HG02981 (cell line): ENCODE measurements around the gene CCNYL1.
A peak's percentile ranks its signal among the peaks of the same experiment; 100 is the strongest.

Experiments used
- ATAC-seq: cut with Tn5 transposase; IDR thresholded peaks from one replicate; pipeline ENCODE4 v1.9.1; 2021; ENCODE audit warnings: mild to moderate bottlenecking, moderate library complexity; ENCODE audit not compliant: unreplicated experiment

CCNYL1 gene

GRCh38 chr2:207763303-207763917, 52.0 kb downstream of the CCNYL1 start:
- ATAC-seq: no peak

DNA sequence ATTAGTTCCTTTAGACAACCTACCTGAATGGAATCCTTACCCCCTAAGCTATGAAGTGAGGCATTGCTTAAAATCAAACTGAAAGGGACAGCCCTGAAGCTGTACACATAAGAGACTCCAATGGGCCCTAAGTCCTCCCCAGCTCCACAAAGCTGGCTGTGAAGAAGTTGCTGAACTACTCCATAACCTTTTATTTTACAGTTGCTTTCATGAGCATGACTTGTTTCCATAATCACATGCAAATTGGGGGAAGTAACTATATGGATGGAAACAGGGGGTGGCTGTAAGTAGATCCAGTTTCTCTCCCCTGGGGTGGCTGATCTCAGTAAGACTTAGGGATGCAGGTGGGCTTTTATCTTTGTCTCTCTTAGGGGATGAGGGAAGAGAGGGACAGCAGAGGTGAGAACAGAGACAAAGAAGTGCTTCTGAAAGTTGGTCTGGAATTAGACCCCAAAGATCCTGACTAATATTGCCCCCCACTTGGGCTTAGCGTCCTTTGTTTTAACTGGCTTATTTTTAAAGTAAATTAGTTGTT, 52.7 kb downstream of the CCNYL1 start:
- no peak for ATAC-seq

DNA sequence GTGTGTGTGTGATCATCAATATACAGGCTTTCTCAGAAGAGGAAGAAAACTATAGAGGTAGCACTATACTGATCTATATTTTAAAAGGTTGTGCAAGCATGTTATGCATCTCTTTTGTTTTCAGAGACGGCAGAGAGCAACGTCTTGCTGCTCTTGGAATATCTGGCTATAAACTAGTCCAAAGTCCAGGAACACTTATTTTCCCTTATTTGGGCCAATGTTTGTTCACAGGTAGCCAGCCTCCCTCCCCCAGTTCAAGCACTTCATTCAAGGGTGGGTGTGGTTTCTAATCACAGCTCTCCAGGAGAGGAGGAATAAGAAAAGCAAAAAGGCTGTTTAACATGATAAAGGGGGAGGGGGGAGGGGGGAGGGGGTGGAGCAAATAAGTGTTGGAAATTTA, 54.1 kb downstream of the CCNYL1 start:
- no peak for ATAC-seq

GRCh38 chr2:207766041-207766551, 54.7 kb downstream of the CCNYL1 start:
- no peak for ATAC-seq

- ATAC-seq: no peak
Observed at GRCh38 chr2:207766697-207767460, 55.4 kb downstream of the CCNYL1 start.

DNA sequence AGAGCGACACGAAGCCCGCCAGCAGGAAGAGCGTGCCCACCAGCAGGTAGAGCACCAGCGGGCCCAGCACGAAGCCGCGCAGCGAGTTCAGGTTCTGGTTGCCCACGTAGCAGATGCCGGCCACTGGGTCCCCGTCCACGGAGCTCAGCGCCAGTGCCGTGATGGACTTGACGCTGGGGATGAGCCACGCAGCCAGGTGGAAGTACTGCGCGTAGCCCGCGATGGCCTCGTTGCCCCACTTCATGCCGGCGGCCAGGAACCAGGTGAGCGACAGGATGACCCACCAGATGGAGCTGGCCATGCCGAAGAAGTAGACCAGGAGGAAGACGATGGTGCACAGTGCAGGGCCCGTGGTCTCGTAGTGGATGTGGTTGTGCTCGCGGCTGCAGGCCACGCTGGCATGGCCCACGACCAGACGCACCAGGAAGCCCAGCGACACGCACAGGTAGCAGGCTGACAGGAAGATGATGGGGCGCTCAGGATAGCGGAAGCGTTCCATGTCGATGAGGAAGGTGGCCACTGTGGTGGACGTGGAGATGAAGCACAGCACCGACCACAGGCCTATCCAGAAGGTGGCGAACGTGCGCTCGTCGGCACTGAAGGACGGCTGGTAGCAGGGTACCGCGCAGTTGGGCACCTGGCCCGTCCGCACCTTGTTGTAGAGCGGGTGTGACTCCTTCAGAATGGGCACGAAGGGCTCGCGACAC, 56.2 kb downstream of the CCNYL1 start:
- no peak for ATAC-seq

- no peak for ATAC-seq
Observed at GRCh38 chr2:207768168-207768865, 56.9 kb downstream of the CCNYL1 start.

DNA sequence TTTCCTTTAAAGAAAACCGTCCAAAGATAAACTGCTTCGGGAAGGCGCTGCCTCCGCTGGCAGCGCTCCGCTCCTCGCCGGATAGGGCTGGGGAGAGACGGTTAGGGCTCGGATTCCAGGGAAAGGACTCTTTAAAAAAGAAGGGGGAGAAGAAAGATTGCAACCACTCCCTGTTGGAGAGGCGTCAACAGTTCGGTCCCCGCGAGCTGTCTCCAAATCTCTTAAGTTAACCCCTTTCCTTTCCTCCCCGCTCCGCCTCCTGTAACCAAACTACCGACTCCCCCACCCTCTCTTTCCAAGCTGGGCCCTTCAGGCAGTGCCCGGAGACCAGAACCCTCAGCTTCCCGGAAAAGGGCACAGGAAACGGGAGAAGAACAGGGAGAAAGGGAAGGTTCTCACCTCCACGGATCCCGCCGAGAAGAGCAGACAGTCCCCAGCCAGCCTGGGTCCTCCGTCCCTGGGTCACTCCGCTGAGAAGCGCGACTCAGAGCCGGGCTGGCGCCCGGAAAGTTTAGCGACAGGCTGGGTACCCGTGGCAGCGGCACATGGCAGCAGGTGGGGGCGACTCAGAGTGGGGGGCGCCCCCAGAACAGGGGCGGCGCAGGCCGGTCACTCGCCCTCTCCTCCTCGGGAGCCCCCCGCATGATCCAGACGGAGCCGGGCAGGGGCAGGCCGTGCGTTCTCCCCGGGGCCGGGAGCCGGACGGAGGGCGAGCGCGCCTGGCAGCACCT, 57.6 kb downstream of the CCNYL1 start:
- ATAC-seq: peak; percentile 6

DNA sequence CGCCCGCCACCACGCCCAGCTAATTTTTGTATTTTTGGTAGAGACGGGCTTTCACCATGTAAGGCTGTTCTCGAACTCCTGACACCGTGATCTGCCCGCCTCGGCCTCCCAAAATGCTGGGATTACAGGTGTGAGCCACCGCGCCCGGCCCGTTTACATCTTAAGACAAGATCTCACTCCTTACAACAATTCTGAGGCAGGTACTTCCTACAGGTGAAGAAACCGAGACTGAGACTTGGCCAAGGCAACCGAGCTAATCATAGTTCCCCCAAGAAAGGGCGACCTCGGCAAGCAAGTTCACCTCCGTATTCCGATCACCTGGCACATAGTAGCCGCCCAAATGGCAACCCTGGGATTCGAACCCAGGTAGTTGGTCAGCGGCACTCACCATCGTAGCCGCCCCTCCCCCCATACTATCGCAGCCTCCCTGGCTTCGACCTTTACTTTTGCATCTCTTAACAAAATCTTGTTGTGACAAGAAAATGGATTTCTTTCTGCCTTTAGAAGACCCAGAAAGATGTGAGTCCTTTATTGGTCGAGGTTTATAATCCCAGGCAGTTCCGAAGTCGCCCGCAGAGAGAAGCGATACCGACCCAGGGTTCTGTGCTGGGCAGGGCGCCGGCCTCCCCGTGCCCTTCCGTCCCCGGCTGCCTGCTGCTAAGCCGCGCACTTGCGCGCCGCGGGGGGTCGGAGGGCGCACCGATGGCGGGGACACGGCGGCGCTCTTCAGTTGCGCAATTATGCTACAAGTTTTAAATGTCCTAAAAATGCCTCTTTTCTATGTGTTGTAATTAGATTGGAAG, 59.4 kb downstream of the CCNYL1 start:
- ATAC-seq: no peak

DNA sequence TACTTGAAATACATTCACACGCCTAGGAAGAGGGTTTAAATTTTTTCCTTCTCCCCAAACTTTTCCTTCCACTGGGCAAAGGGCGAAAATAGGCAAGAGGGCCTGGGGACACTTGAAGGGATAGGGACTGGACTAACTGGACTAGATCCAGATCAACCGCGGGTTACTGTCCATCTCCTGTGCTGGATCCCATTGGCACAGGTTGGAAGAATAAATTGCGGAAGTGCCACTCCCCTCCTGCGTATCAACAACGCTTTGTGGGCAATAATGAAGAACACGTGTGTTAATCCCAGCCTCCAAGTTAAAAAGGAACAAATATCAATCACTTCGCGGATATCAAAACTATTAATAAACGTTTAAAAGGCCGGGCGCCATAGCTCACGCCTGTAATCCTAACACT, 60.0 kb downstream of the CCNYL1 start:
- no peak for ATAC-seq

GRCh38 chr2:207772081-207772843, 60.8 kb downstream of the CCNYL1 start:
- ATAC-seq: no peak

DNA sequence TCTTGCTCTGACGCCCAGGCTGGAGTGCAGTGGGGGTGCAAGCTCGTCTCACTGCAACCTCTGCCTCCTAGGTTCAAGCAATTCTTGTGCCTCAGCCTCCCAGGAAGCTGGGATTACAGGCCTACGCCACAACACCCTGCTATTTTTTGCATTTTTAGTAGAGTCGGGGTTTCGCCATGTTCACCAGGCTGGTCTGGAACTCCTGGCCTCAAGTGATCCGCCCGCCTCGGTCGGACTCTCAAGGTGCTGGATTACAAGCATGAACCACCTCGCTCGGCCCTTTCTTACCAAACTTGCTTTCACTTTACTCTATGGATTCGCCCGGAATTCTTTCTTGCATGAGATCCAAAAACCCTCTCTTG, 61.4 kb downstream of the CCNYL1 start:
- ATAC-seq: no peak

DNA sequence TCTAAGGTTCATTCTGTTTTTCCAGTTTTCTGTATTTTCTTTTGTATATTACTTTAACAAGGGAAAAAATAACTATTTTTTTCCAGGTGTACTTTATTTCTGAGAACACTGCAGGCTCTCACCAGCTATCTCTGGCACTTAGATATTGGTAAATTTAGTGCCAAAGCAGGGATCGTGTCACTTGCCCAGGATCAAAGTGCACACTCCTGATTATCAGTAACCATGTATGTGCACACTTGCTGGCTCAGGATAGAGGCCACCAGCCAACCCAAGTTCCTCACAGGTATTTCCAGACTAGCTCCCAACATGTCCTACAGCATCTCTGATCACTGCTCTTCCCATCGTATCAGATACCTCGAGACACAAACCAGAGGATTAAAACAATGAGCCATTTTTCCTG, 64.0 kb downstream of the CCNYL1 start:
- ATAC-seq: no peak

DNA sequence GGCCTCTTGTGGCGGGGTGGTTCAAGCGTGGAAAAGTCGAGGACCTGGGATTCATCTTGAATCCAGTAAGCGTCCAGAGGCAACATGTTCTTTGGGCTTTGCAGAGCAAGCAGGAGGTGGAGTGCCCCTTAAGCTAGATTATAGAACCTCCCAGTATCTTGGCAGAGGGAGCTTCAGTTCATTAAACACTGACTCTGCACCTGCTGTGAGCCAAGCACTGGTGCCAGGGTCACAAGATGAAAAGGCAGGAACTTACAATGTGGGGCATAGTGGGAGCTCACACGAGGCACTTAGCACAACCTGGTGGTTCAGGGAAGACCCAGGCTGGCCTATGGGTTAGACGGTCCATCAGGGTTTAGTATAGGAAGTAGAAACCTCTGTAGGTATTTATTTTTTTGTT, 65.7 kb downstream of the CCNYL1 start:
- ATAC-seq: no peak

- ATAC-seq: no peak
Observed at GRCh38 chr2:207778298-207778882, 67.0 kb downstream of the CCNYL1 start.

GRCh38 chr2:207779523-207779922, 68.1 kb downstream of the CCNYL1 start:
- no peak for ATAC-seq

GRCh38 chr2:207782238-207783030, 71.0 kb downstream of the CCNYL1 start:
- no peak for ATAC-seq

DNA sequence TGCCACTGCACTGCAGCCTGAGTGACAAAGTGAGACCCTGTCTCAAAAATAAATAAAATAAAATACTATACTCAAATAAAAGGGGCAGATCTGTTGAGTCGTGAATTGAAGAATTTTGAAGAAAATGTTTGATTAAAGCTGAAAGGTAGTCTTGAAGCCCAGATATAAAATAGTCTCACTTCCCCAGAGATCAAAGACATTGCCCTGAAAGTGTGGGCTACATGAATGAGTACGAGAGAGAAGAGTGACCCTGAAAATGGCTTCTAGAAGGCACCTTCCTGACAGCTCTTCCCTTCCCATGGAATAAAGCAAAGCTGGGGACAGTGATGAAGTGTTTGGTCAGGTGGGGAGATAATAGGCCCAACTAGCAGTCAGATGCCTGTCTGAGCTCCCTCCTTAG, 72.1 kb downstream of the CCNYL1 start:
- no peak for ATAC-seq
